IMR-90 (cell line): Measurements from ENCODE around the gene TPPP3.

Source experiments
- BHLHE40 ChIP-seq: fragments of 150-350 bp; IDR thresholded peaks from 2 replicates; pipeline ENCODE4 v1.6.1; 2016; ENCODE audit warnings: mild to moderate bottlenecking, low read depth, low read length
- CEBPB ChIP-seq: IDR thresholded peaks from 2 replicates; pipeline ENCODE4 v1.6.1; 2012; ENCODE audit warnings: low read depth, low read length, improper control_type of control experiment
- MAFK ChIP-seq: IDR thresholded peaks from 2 replicates; pipeline ENCODE4 v1.6.1; 2012; ENCODE audit warnings: low read depth, low read length, improper control_type of control experiment
- MXI1 ChIP-seq: IDR thresholded peaks from 2 replicates; pipeline ENCODE4 v1.6.1; 2012; ENCODE audit warnings: low read depth, mild to moderate bottlenecking, low read length, moderate library complexity, borderline replicate concordance
- NFE2L2 ChIP-seq: fragments of 150-350 bp; IDR thresholded peaks from 2 replicates; pipeline ENCODE4 v1.6.1; 2016; ENCODE audit warnings: low read depth, mild to moderate bottlenecking, low read length
- POLR2A ChIP-seq: IDR thresholded peaks from 2 replicates; pipeline ENCODE4 v1.6.1; 2012; ENCODE audit warnings: mild to moderate bottlenecking, low read depth, low read length
- RAD21 ChIP-seq: IDR thresholded peaks from 2 replicates; pipeline ENCODE4 v1.6.1; 2012; ENCODE audit warnings: low read length, improper control_type of control experiment
- RCOR1 ChIP-seq: IDR thresholded peaks from 2 replicates; pipeline ENCODE4 v1.6.1; 2012; ENCODE audit warnings: mild to moderate bottlenecking, low read length, improper control_type of control experiment; ENCODE audit not compliant: insufficient replicate concordance
- RFX5 ChIP-seq: IDR thresholded peaks from 2 replicates; pipeline ENCODE4 v1.8.0; 2012; ENCODE audit warnings: low read depth, mild to moderate bottlenecking, low read length, moderate library complexity
- SMC3 ChIP-seq: fragments of 150-350 bp; IDR thresholded peaks from 2 replicates; pipeline ENCODE4 v1.6.1; 2016; ENCODE audit warnings: low read depth, mild to moderate bottlenecking, antibody characterized with exemption, low read length, moderate library complexity
- TF ChIP-seq, protein P1 (sequence below): conservative IDR thresholded peaks from 2 replicates; pipeline ENCODE4 v1.5.1; 2012; ENCODE audit warnings: mild to moderate bottlenecking, low read depth, low read length, improper control_type of control experiment
- TF ChIP-seq, protein P2 (sequence below): fragments of 150-350 bp; IDR thresholded peaks from 2 replicates; pipeline ENCODE4 v1.6.1; 2017; ENCODE audit warnings: mild to moderate bottlenecking, antibody characterized with exemption, low read length, low read depth

DNA sequence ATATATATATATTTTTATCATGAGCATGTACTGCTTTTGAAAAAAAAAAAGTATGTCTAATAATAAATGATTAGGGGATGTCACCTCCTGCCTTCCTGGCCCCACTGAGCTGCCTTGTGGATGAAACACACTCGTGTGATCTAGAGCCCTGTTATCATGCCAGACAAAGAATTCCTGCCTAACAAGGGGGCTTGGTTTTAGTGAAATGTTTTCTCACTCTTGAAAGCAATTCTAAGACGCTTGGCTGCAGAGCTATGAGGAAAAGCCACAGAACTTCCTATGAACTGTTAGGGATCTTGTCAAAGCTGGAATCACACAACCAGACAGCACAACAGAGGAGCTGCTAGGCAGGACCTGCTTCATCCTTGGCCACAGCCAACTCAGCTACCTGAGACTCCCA, 19.0 kb upstream of the TPPP3 start:
- TF ChIP-seq RFX5, result no peak
- TF ChIP-seq, protein P1, sequence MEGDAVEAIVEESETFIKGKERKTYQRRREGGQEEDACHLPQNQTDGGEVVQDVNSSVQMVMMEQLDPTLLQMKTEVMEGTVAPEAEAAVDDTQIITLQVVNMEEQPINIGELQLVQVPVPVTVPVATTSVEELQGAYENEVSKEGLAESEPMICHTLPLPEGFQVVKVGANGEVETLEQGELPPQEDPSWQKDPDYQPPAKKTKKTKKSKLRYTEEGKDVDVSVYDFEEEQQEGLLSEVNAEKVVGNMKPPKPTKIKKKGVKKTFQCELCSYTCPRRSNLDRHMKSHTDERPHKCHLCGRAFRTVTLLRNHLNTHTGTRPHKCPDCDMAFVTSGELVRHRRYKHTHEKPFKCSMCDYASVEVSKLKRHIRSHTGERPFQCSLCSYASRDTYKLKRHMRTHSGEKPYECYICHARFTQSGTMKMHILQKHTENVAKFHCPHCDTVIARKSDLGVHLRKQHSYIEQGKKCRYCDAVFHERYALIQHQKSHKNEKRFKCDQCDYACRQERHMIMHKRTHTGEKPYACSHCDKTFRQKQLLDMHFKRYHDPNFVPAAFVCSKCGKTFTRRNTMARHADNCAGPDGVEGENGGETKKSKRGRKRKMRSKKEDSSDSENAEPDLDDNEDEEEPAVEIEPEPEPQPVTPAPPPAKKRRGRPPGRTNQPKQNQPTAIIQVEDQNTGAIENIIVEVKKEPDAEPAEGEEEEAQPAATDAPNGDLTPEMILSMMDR, result no peak
- TF ChIP-seq POLR2A, result no peak
- TF ChIP-seq MAFK, result no peak
- TF ChIP-seq NFE2L2, result no peak
- no peak for TF ChIP-seq CEBPB
- TF ChIP-seq SMC3, result no peak
- no peak for TF ChIP-seq MXI1
- TF ChIP-seq, protein P2, sequence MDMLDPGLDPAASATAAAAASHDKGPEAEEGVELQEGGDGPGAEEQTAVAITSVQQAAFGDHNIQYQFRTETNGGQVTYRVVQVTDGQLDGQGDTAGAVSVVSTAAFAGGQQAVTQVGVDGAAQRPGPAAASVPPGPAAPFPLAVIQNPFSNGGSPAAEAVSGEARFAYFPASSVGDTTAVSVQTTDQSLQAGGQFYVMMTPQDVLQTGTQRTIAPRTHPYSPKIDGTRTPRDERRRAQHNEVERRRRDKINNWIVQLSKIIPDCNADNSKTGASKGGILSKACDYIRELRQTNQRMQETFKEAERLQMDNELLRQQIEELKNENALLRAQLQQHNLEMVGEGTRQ, result no peak
- no peak for TF ChIP-seq BHLHE40
- no peak for TF ChIP-seq RCOR1
- TF ChIP-seq RAD21, result no peak
